B cell (primary cell): ENCODE results near the gene CALY. TPM values are rescaled to one million over a fixed set of nuclear protein-coding genes. Genes with fewer than 3 reads are reported as not detected.

Experiments
- ATAC-seq: fragments of 200-7000 bp; cut with Tn5 transposase; one replicate; pipeline ENCODE4 v1.10.0; 2021; ENCODE audit warnings: low read depth, mild to moderate bottlenecking, moderate number of reproducible peaks, moderate library complexity
- CTCF ChIA-PET: fragments of 350-600 bp; sonication (Branson Sonifier 250); formaldehyde crosslinking; loops from one replicate; lab custom pipeline; 2021; ENCODE audit warnings: antibody characterized with exemption, inconsistent platforms; lab: Charles Lee
- POLR2A ChIA-PET: fragments of 350-600 bp; sonication (Branson Sonifier 250); formaldehyde crosslinking; loops from one replicate; lab custom pipeline; 2021; ENCODE audit warnings: antibody characterized with exemption; lab: Charles Lee
- DNase-seq: peaks from one replicate; pipeline ENCODE4 v3.0.0; 2013
- H2AFZ ChIP-seq: 2 replicates; pipeline ENCODE4 v1.6.1; 2012; ENCODE audit warnings: mild to moderate bottlenecking, low read depth, low read length; ENCODE audit not compliant: insufficient read depth, poor library complexity, severe bottlenecking
- H3K27ac ChIP-seq, 2 donors: 1 replicate in 1 of 2; 2 replicates in 1 of 2; pipeline ENCODE4 v1.5.1; 2012 to 2013; ENCODE audit warnings: low read length in 2 of 2, mild to moderate bottlenecking in 2 of 2, moderate library complexity in 1 of 2
- H3K27me3 ChIP-seq, 4 experiments: fragments of 200-600 bp in 1 of 4; sonication (generic) in 1 of 4; replicated peaks in 1 of 4; 1 replicate in 2 of 4; 2 replicates in 2 of 4; pipeline versions ENCODE4 v1.6.1 to v1.7.0; 2013 to 2016; ENCODE audit warnings: low read length in 3 of 4, mild to moderate bottlenecking in 2 of 4, mixed read lengths in 1 of 4, moderate library complexity in 1 of 4; ENCODE audit not compliant: insufficient read depth in 4 of 4, control insufficient read depth in 3 of 4; ENCODE audit errors: control extremely low read depth in 1 of 4
- H3K36me3 ChIP-seq, 2 experiments: replicated peaks in 1 of 2; 1 replicate in 1 of 2; 2 replicates in 1 of 2; pipeline versions ENCODE4 v1.6.1 to v1.7.1; 2013; ENCODE audit warnings: low read length in 1 of 2; ENCODE audit not compliant: insufficient read depth in 2 of 2, control insufficient read depth in 1 of 2; ENCODE audit errors: control extremely low read depth in 1 of 2, extremely low read depth in 1 of 2
- H3K4me1 ChIP-seq, 2 donors: fragments of 200-600 bp in 1 of 2; sonication (generic) in 1 of 2; 1 replicate in 1 of 2; 2 replicates in 1 of 2; pipeline versions ENCODE4 v1.5.1 to v1.6.1; 2013 to 2017; ENCODE audit warnings: low read length in 2 of 2; ENCODE audit not compliant: control insufficient read depth in 2 of 2, insufficient read depth in 2 of 2
- H3K4me2 ChIP-seq: replicated peaks from 2 replicates; pipeline ENCODE3; 2012; ENCODE audit warnings: mild to moderate bottlenecking, low read depth, low read length; ENCODE audit not compliant: poor library complexity, severe bottlenecking
- H3K4me3 ChIP-seq, 5 experiments: fragments of 200-600 bp in 1 of 5; sonication (generic) in 1 of 5; 1 replicate in 3 of 5; 2 replicates in 2 of 5; pipeline versions ENCODE4 v1.5.1 to v1.7.0; 2011 to 2016; ENCODE audit warnings: low read length in 4 of 5, mild to moderate bottlenecking in 4 of 5, low read depth in 2 of 5, control low read depth in 1 of 5, moderate library complexity in 1 of 5; ENCODE audit not compliant: insufficient read depth in 1 of 5; ENCODE audit errors: control extremely low read depth in 1 of 5, extremely low read depth in 1 of 5
- H3K79me2 ChIP-seq: fragments of 200-600 bp; sonication (generic); one replicate; pipeline ENCODE4 v1.6.0; 2016; ENCODE audit warnings: low read length; ENCODE audit not compliant: control insufficient read depth, insufficient read depth
- H3K9ac ChIP-seq: fragments of 200-600 bp; sonication (generic); 2 replicates; pipeline ENCODE4 v1.6.1; 2017; ENCODE audit warnings: mild to moderate bottlenecking, low read length, moderate library complexity
- H3K9me3 ChIP-seq, 3 donors: one replicate each; pipeline versions ENCODE4 v1.6.1 to v1.7.1; 2013; ENCODE audit warnings: low read length in 2 of 3; ENCODE audit not compliant: control insufficient read depth in 2 of 3, insufficient read depth in 1 of 3; ENCODE audit errors: control extremely low read depth in 1 of 3
- H4K20me1 ChIP-seq: 2 replicates; pipeline ENCODE4 v1.6.0; 2012; ENCODE audit warnings: mild to moderate bottlenecking, low read length; ENCODE audit not compliant: insufficient read depth, control insufficient read depth, poor library complexity, severe bottlenecking
- H3K27ac Mint-ChIP-seq: one replicate; pipeline ENCODE4 v1.8.0; 2021; ENCODE audit warnings: mixed read lengths
- H3K27me3 Mint-ChIP-seq: one replicate; pipeline ENCODE4 v1.8.0; 2021; ENCODE audit warnings: mixed read lengths
- H3K4me1 Mint-ChIP-seq: one replicate; pipeline ENCODE4 v1.8.0; 2021; ENCODE audit warnings: mixed read lengths
- H3K4me3 Mint-ChIP-seq: one replicate; pipeline ENCODE4 v1.8.0; 2021; ENCODE audit warnings: mixed read lengths
- H3K9me3 Mint-ChIP-seq: one replicate; pipeline ENCODE4 v1.8.0; 2022; ENCODE audit warnings: mixed read lengths; ENCODE audit not compliant: insufficient read depth
- CTCF ChIP-seq: fragments of 200-600 bp; IDR thresholded peaks from one replicate; pipeline ENCODE4 v1.8.0; 2022; ENCODE audit warnings: antibody characterized with exemption, mild to moderate bottlenecking
- EZH2 ChIP-seq: IDR thresholded peaks from 2 replicates; pipeline ENCODE4 v1.6.1; 2012; ENCODE audit warnings: borderline replicate concordance, low read depth, mild to moderate bottlenecking, moderate library complexity, low read length; ENCODE audit not compliant: insufficient read depth, poor library complexity, severe bottlenecking
- WGBS: methylation state at CpG from one replicate; pipeline ENCODE4 v1.1.5; 2013; ENCODE audit warnings: missing lambda C conversion rate; ENCODE audit not compliant: insufficient coverage; 5-methylcytosine and 5-hydroxymethylcytosine counted together
- intact Hi-C: fragments of 100-400 bp; cut with micrococcal nuclease; formaldehyde crosslinking; loops from one replicate; pipeline ENCODE4 v1.10.0; 2022
- polyA plus RNA-seq: library from polyadenylated mRNA; depleted of rRNA; stranded (reverse); fragments of >200 nt; gene quantifications from 2 replicates; pipeline ENCODE4 v1.2.3, GENCODE V29; 2012
- total RNA-seq, 2 donors: library from RNA; stranded (reverse); fragments of 120-200 nt in 1 of 2; gene quantifications; 1 replicate in 1 of 2; 2 replicates in 1 of 2; pipeline versions ENCODE4 v1.2.3 to v1.2.4, GENCODE V29; 2013 to 2022

CALY gene
- total and polyA plus RNA-seq, 2 donors (not counting 1 experiment from before 2014, with no cell fraction given), result 0.21 TPM; not detected in 1

- peak overlapping the region; percentile 98 for H3K4me3 Mint-ChIP-seq
- H3K36me3 ChIP-seq, result peaks cover 0 to 39% of the 10 kb centered on the region in 2 experiments
- CTCF ChIA-PET, result interaction anchor here (0.8 to 3.4 kb wide), 10 partner anchors 11 to 163 kb away, joined by 4 to 21 read pairs (median 5); no protein-coding TSS in a partner anchor
- intact Hi-C loops, result loop anchor here (5.0 kb wide), 2 partner anchors 50 to 770 kb away; partner anchors contain the start of genes FUOM and INPP5A
- no peak overlapping the region for H3K4me3 ChIP-seq
- H3K9ac ChIP-seq, result no peak overlapping the region
- peak overlapping the region; percentile 7 to 96 for H3K27ac ChIP-seq
- DNase-seq, result no peak
- no peaks in the 10 kb centered on the region for H3K27me3 Mint-ChIP-seq
- H3K27ac Mint-ChIP-seq, result peak overlapping the region; percentile 37
- H3K27me3 ChIP-seq, result no peaks in the 10 kb centered on the region
- no peak for ATAC-seq
- peaks cover 0 to 3% (median 0%) of the 10 kb centered on the region in 3 donors for H3K9me3 ChIP-seq
- peaks cover 21 to 36% of the 10 kb centered on the region in 2 donors for H3K4me1 ChIP-seq
- no peak overlapping the region for H2AFZ ChIP-seq
- POLR2A ChIA-PET, result interaction anchor here (2.5 kb wide), 1 partner anchor 31 kb away, joined by 12 read pairs; the partner anchor contains the start of gene ADAM8
- H4K20me1 ChIP-seq, result peaks cover 54% of the 10 kb centered on the region
- H3K4me1 Mint-ChIP-seq, result peaks cover 37% of the 10 kb centered on the region
- peaks cover 67% of the 10 kb centered on the region for H3K79me2 ChIP-seq
- WGBS, result 92% methylated on average over 16 of the region's 17 CpGs
- TF ChIP-seq CTCF, result no peak
- TF ChIP-seq EZH2, result no peak
- peak overlapping the region; percentile 86 for H3K4me2 ChIP-seq
- no peaks in the 10 kb centered on the region for H3K9me3 Mint-ChIP-seq
Measured at GRCh38 chr10:133306941-133307379, 29.7 kb downstream of the CALY start.

- POLR2A ChIA-PET, result no interaction called here
- H3K4me1 Mint-ChIP-seq, result peaks cover 37% of the 10 kb centered on the region
- ATAC-seq, result no peak
- H3K9ac ChIP-seq, result no peak overlapping the region
- H3K9me3 ChIP-seq, result peaks cover 0 to 3% (median 0%) of the 10 kb centered on the region in 3 donors
- no peak for DNase-seq
- H3K4me3 Mint-ChIP-seq, result peak overlapping the region; percentile 47
- no peak overlapping the region for H3K4me3 ChIP-seq
- no peaks in the 10 kb centered on the region for H3K27me3 ChIP-seq
- H3K9me3 Mint-ChIP-seq, result no peaks in the 10 kb centered on the region
- TF ChIP-seq CTCF (no peak), EZH2 (no peak)
- H3K79me2 ChIP-seq, result peaks cover 67% of the 10 kb centered on the region
- peaks cover 56% of the 10 kb centered on the region for H4K20me1 ChIP-seq
- intact Hi-C loops, result loop anchor here (5.0 kb wide), 2 partner anchors 51 to 769 kb away; partner anchors contain the start of genes FUOM and INPP5A
- no peak overlapping the region for H2AFZ ChIP-seq
- H3K4me1 ChIP-seq, result peaks cover 21 to 36% of the 10 kb centered on the region in 2 donors
- H3K27ac ChIP-seq, result peak overlapping the region; percentile 76 to 88
- H3K4me2 ChIP-seq, result peak overlapping the region; percentile 40
- 96% methylated on average over 4 of the region's 5 CpGs for WGBS
- no peaks in the 10 kb centered on the region for H3K27me3 Mint-ChIP-seq
- peaks cover 0 to 33% of the 10 kb centered on the region in 2 experiments for H3K36me3 ChIP-seq
- peak overlapping the region; percentile 83 for H3K27ac Mint-ChIP-seq
- CTCF ChIA-PET, result interaction anchor here (1.0 to 3.4 kb wide), 6 partner anchors 12 to 162 kb away, joined by 3 to 21 read pairs (median 4); partner anchors contain the start of gene ADAM8
Measured at GRCh38 chr10:133306097-133306476, 30.6 kb downstream of the CALY start.
